Activated CD8-positive, alpha-beta memory T cell treated with anti-CD3 and anti-CD28 coated beads, Interleukin-2, amount 50 U/mL, for 24 hours (primary cell): ENCODE measurements around the gene PPP1R17.

Source experiments
- DNase-seq: peaks from one replicate; pipeline ENCODE4 v3.0.0-alpha.2; 2020; ENCODE audit errors: extremely low read depth

The PPP1R17 gene

GRCh38 chr7:31699050-31699449 lies 12.0 kb downstream of the PPP1R17 start:
- no peak for DNase-seq

- DNase-seq, result no peak
These were observed 15.3 kb downstream of the PPP1R17 start for GRCh38 chr7:31702354-31702753.

GRCh38 chr7:31705377-31705776 lies 18.4 kb downstream of the PPP1R17 start:
- DNase-seq, result no peak

GRCh38 chr7:31707089-31707488 lies 20.1 kb downstream of the PPP1R17 start:
- DNase-seq, result no peak

- no peak for DNase-seq
These were observed 23.2 kb downstream of the PPP1R17 start for GRCh38 chr7:31710171-31710570.

- DNase-seq, result no peak
These were observed 29.3 kb downstream of the PPP1R17 start for GRCh38 chr7:31716355-31716754.

- DNase-seq, result no peak
These were observed 33.4 kb downstream of the PPP1R17 start for GRCh38 chr7:31720366-31720765.

- no peak for DNase-seq
These were observed 37.7 kb downstream of the PPP1R17 start for GRCh38 chr7:31724696-31725095.

GRCh38 chr7:31729195-31729804 lies 42.3 kb downstream of the PPP1R17 start:
- DNase-seq, result no peak

- no peak for DNase-seq
These were observed 47.4 kb downstream of the PPP1R17 start for GRCh38 chr7:31734456-31734855.

- DNase-seq, result no peak
These were observed 49.3 kb downstream of the PPP1R17 start for GRCh38 chr7:31735991-31736982.

- DNase-seq, result no peak
These were observed 54.8 kb downstream of the PPP1R17 start for GRCh38 chr7:31741852-31742251.

GRCh38 chr7:31744294-31744874 lies 57.4 kb downstream of the PPP1R17 start:
- DNase-seq, result no peak

- DNase-seq, result no peak
These were observed 60.5 kb downstream of the PPP1R17 start for GRCh38 chr7:31747553-31747952.

GRCh38 chr7:31748084-31748483 lies 61.1 kb downstream of the PPP1R17 start:
- no peak for DNase-seq

GRCh38 chr7:31751726-31752125 lies 64.7 kb downstream of the PPP1R17 start:
- DNase-seq, result no peak
